Measurements from ENCODE around the gene CFAP298.

GRCh38 chr21:32587120-32587519, 25.1 kb downstream of the CFAP298 start:
- no peak for TF ChIP-seq CTCF (IDR thresholded peaks at IDR 0.05)
- no peak for TF ChIP-seq POLR2A (IDR thresholded peaks at IDR 0.05)

All from ovary (tissue), 3 donors.